Uterus (tissue), 2 donors: ENCODE results near the gene RELT.

Source experiments
- CTCF ChIP-seq, 4 experiments: fragments of 200-600 bp in 2 of 4; fragments of 450-650 bp in 2 of 4; sonication (generic) in 2 of 4; IDR thresholded peaks; one replicate each; pipeline ENCODE4 v1.5.1; 2016 to 2019; ENCODE audit warnings: antibody characterized with exemption in 4 of 4, mild to moderate bottlenecking in 2 of 4, moderate library complexity in 1 of 4
- POLR2A ChIP-seq, 2 donors: fragments of 450-650 bp; IDR thresholded peaks; one replicate each; pipeline ENCODE4 v1.6.1; 2016; ENCODE audit warnings: antibody characterized with exemption in 2 of 2, mild to moderate bottlenecking in 1 of 2, moderate library complexity in 1 of 2

GRCh38 chr11:73429121-73429750 is 53.0 kb downstream of the RELT start:
- TF ChIP-seq CTCF (IDR thresholded peaks at IDR 0.05) = no peak
- TF ChIP-seq POLR2A (IDR thresholded peaks at IDR 0.05) = no peak
